ENCODE data around the gene RAB41.
"Not testable (repeated sequence)": the region's sequence is repeated elsewhere in the genome, so short reads cannot be mapped to it uniquely, and the experiment has no call there.

RAB41 gene

DNA sequence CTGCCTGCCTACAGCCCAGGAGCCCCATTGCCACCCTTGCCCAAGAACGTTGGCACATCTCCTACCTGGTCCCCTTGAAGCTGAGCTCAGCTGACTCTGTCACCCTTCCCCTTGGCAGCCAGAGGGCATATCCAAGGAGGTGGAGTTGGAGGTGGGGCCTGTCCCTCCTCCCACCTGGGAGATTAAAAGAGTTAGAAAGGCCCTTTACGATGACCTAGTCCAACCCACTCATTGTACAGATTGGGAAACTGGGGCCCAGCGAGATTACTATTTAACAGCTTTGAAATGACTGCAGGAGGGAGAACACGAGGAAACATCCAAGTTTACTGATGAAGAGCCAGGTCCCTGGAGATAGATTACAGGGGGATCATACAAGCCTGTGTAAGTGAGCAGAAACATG lies 21.9 kb upstream of the RAB41 start, which contains the start of gene P2RY4:
TSS of gene P2RY4 (minus strand) at position 101 of the 400 bp plus-strand sequence. CDS start 580 bp downstream, outside the sequence.
- no peaks in the 10 kb centered on the region for H3K27me3 ChIP-seq (ENCODE audit: insufficient read depth, low read length)
- H2AFZ ChIP-seq (ENCODE audit: low read depth, low read length): no peak within 1 kb of the TSS
- no peaks in the 10 kb centered on the region for H3K9me3 ChIP-seq (ENCODE audit: low read length)
- no peaks in the 10 kb centered on the region for H3K36me3 ChIP-seq (ENCODE audit: insufficient read depth, low read length)
- H3K4me1 ChIP-seq (ENCODE audit: insufficient read depth, low read length): no peaks in the 10 kb centered on the region
- no peak within 1 kb of the TSS for H3K4me3 ChIP-seq (ENCODE audit: low read length)

DNA sequence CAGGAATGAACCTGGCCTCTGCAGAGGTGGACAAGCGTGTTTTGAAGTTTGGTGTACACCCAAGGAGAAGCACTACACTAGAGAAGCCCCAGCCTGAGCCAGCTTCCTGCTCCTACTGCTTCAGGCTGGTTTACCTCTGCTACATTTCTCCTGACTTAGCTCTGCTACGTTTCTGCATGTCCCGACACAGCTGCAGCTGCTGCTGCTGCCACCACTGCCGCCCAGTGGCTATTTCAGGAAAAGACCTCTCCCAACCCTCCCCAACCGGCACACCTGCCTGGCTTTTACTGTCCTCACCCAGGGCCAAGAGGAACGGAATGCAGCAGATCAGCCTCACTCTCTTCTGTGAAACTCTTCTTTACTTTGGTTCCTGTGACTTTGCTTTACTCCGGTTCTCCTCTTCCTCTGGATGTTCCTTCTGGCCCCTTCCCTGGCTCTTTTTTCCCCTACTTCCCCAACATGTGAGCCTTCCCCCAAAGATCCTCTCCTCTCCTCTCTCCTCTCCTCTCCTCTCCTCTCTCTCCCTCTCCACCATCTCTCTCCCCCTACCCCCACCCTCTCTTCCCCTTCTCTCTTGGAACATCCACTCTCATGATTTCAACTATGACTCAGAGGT lies 18.9 kb upstream of the RAB41 start:
- H3K4me1 ChIP-seq (ENCODE audit: insufficient read depth, low read length): no peaks in the 10 kb centered on the region
- no peaks in the 10 kb centered on the region for H3K27me3 ChIP-seq (ENCODE audit: insufficient read depth, low read length)
- no peak overlapping the region for H3K4me3 ChIP-seq (ENCODE audit: low read length)
- H2AFZ ChIP-seq (ENCODE audit: low read depth, low read length): no peak overlapping the region
- H3K36me3 ChIP-seq (ENCODE audit: insufficient read depth, low read length): no peaks in the 10 kb centered on the region
- no peaks in the 10 kb centered on the region for H3K9me3 ChIP-seq (ENCODE audit: low read length)

DNA sequence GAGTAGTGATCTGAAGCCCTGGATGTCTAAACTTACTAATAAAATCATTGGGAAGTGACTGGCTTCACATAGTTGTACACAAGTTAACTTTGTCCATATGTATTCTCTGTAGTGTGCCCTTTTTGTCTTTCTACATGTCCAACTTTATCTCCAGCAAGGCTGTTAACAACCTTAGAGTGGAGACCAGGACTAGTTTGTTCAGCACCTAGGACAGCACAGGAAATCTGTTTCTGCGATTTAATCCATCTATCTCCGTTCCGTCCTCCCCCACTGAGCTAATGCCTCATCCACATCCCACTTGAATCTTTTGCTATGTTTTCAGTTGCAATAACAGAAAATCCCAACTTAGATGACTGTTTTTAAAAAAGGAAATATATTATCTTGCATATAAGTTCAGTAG lies 17.2 kb upstream of the RAB41 start:
- Histone ChIP-seq H3K27me3 (ENCODE audit: insufficient read depth, low read length) (no peaks in the 10 kb centered on the region), H3K9me3 (ENCODE audit: low read length) (no peaks in the 10 kb centered on the region), H3K4me3 (ENCODE audit: low read length) (no peak overlapping the region), H3K4me1 (ENCODE audit: insufficient read depth, low read length) (no peaks in the 10 kb centered on the region), H2AFZ (ENCODE audit: low read depth, low read length) (no peak overlapping the region), H3K36me3 (ENCODE audit: insufficient read depth, low read length) (no peaks in the 10 kb centered on the region)

DNA sequence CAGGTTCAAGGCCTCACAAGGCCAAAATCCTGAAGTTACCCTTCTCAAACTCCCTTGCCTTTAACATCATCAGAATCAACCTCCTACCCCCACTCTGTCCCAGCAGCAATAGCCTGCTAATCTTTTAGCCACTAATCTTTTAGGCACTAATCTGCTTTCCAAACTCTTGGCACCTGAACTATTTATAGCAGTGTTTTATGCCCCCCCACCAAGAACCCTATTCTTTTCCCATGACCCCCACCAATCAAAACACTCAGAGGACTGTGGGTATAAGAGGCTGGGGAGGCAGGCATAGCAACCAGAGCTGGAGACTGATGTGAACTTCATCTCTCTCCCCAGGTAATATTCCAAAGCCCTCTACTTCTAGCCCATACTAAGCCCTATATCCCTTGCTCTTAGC lies 13.9 kb upstream of the RAB41 start, which contains the start of gene ARR3:
TSS of gene ARR3 (plus strand) at position 301 of the 400 bp plus-strand sequence. CDS start 1,052 bp downstream, outside the sequence.
- Histone ChIP-seq H3K4me3 (ENCODE audit: low read length) (no peak within 1 kb of the TSS), H3K4me1 (ENCODE audit: insufficient read depth, low read length) (no peaks in the 10 kb centered on the region), H3K9me3 (ENCODE audit: low read length) (no peaks in the 10 kb centered on the region), H2AFZ (ENCODE audit: low read depth, low read length) (no peak within 1 kb of the TSS), H3K36me3 (ENCODE audit: insufficient read depth, low read length) (no peaks in the 10 kb centered on the region), H3K27me3 (ENCODE audit: insufficient read depth, low read length) (no peaks in the 10 kb centered on the region)

DNA sequence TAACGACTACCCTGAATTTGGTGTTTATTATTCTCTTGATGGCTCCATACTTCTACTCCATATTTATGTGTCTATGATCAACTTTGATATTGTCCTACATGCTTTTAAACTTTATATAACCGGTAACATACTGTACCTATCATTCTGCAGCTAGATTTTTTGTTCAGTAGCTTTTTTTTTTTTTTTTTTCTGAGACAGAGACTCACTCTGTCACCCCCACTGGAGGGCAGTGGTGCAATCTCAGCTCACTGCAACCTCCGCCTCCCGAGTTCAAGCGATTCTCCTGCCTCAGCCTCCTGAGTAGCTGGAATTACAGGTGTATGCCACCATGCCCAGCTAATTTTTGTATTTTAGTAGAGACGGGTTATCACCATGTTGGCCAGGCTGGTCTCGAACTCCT lies 7.9 kb upstream of the RAB41 start:
- H3K9me3 ChIP-seq (ENCODE audit: low read length); H3K36me3 ChIP-seq (ENCODE audit: insufficient read depth, low read length); H2AFZ ChIP-seq (ENCODE audit: low read depth, low read length); H3K4me3 ChIP-seq (ENCODE audit: low read length); H3K27me3 ChIP-seq (ENCODE audit: insufficient read depth, low read length); H3K4me1 ChIP-seq (ENCODE audit: insufficient read depth, low read length): not testable (repeated sequence)

DNA sequence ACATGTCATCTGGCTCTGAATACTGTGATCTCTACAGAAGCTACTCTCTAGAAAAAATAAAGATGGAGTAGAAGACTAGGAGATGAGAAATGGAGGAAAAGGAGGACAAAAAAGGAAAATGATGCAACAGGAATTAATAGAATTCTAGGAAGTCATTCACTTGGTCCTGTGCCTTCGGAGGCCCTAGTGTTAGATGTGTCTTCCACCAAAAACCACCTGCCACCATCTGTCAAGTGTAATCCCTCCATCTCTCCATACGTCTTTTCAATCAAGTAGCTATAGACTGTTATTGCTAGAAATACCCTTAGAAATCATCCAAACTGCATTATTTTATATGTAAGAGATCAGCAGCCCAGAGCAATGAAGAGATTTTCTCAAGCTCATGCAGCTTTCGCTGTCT lies 2.9 kb upstream of the RAB41 start:
- no peak overlapping the region for H2AFZ ChIP-seq (ENCODE audit: low read depth, low read length)
- H3K9me3 ChIP-seq (ENCODE audit: low read length): no peaks in the 10 kb centered on the region
- H3K4me3 ChIP-seq (ENCODE audit: low read length): no peak overlapping the region
- H3K36me3 ChIP-seq (ENCODE audit: insufficient read depth, low read length): no peaks in the 10 kb centered on the region
- no peaks in the 10 kb centered on the region for H3K27me3 ChIP-seq (ENCODE audit: insufficient read depth, low read length)
- no peaks in the 10 kb centered on the region for H3K4me1 ChIP-seq (ENCODE audit: insufficient read depth, low read length)

DNA sequence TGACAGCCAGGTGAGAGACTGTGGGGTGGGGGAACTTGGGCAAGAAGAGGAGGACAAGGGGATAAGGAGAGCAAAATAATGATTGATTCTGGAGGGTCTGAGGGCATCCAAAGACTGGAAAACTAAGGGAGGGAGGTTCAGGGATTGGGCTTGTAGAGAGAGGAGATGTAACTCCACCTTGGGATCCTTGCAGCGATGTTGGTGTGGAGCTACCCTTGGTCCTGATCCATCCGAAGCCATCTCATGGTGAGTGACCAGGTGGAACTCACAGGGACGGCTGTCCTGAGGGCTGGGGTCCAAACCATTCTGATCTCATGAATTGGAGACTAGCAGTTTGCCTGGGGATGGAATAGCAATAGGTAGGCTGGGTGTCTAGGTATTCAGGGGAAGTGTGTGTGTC lies 1.4 kb upstream of the RAB41 start:
- H3K27me3 ChIP-seq (ENCODE audit: insufficient read depth, low read length): no peaks in the 10 kb centered on the region
- no peaks in the 10 kb centered on the region for H3K4me1 ChIP-seq (ENCODE audit: insufficient read depth, low read length)
- no peak overlapping the region for H3K4me3 ChIP-seq (ENCODE audit: low read length)
- H2AFZ ChIP-seq (ENCODE audit: low read depth, low read length): no peak overlapping the region
- no peaks in the 10 kb centered on the region for H3K9me3 ChIP-seq (ENCODE audit: low read length)
- H3K36me3 ChIP-seq (ENCODE audit: insufficient read depth, low read length): no peaks in the 10 kb centered on the region

DNA sequence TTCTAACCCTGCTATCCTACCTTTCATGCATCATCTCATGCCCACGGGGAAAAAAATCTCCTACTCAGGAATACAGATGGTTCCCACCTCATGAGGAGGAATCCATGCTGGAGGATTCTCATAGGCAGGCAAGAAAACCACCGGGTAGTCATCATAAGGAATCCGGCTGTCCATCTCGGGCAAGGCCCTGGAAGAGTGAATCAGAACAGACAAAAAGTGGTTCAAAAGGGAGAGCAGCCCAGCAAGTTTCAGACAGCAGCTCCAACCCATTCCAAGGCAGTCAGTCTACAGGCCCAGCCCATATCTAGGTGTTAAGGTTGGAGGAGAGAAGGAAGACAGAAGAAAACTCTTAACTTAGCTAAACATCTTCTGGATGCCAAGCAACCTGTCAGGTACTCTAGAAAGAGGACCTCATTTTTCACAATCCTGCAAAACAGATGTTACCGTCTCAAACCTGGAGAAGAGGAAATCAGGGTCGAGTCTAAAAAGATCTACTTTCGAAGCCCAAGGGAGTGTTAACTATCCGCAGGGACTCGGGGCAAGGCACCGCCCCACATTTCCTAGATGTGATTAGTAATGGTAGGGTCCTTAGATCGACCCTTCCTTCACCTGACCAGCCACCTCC lies 7.3 kb downstream of the RAB41 start:
- H3K9me3 ChIP-seq (ENCODE audit: low read length): no peaks in the 10 kb centered on the region
- peak overlapping the region; percentile 70 for H3K4me3 ChIP-seq (ENCODE audit: low read length)
- no peak overlapping the region for H2AFZ ChIP-seq (ENCODE audit: low read depth, low read length)
- H3K4me1 ChIP-seq (ENCODE audit: insufficient read depth, low read length): peaks cover 2% of the 10 kb centered on the region
- no peaks in the 10 kb centered on the region for H3K27me3 ChIP-seq (ENCODE audit: insufficient read depth, low read length)
- H3K36me3 ChIP-seq (ENCODE audit: insufficient read depth, low read length): peaks cover 10% of the 10 kb centered on the region

DNA sequence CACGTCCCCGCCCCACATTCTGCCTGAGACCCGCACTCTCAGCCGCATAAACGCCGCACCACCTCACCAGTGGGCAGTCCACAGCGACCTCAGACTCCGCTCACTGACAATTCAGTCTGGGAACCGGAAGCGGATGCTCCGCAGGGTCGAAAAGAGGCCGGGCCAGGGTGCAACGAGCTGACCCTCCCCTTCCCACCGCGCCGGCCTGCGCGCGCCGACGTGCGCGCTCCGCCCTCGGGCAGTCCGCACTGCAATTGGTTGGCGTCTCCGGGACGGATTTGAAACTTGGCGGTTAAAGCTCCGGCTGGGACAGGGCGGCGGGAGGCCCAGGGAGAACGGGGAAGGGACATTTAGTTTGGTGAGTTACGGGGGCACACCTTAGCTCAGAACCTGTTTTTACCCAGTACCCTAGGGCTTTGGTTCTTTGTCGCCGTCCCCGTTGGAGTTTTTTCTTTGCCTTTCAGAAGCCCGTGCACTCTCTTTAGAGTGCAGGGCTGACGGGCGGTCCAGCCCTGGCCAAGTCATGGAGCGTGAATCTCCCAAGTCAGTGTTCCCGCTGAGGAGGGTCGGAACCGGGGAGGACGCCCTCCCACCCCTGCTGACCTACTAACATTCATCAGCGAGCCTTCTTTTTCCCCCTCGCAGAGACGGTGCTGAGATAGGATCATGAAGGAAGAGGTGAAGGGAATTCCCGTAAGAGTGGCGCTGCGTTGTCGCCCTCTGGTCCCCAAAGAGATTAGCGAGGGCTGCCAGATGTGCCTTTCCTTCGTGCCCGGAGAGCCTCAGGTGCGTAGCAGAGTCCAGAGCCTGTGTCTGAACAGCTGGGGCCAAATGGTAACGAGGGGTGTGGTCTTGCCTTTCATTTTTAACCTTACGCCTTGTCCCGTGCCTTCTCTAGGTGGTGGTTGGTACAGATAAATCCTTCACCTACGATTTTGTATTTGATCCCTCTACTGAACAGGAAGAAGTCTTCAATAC lies 8.1 kb downstream of the RAB41 start, which contains the start of the genes KIF4A and PDZD11:
TSS of gene KIF4A (plus strand) at position 312 of the 978 bp plus-strand sequence. CDS start at position 667, 355 bp downstream.
TSS of gene PDZD11 (minus strand) at position 135 of the 978 bp plus-strand sequence. CDS start 586 bp downstream, outside the sequence.
- no peaks in the 10 kb centered on the region for H3K9me3 ChIP-seq (ENCODE audit: low read length)
- peak within 1 kb of the TSS; percentile 70 for H3K4me3 ChIP-seq (ENCODE audit: low read length)
- H2AFZ ChIP-seq (ENCODE audit: low read depth, low read length): peak within 1 kb of the TSS; percentile 41
- H3K4me1 ChIP-seq (ENCODE audit: insufficient read depth, low read length): peaks cover 2% of the 10 kb centered on the region
- peaks cover 13% of the 10 kb centered on the region for H3K36me3 ChIP-seq (ENCODE audit: insufficient read depth, low read length)
- H3K27me3 ChIP-seq (ENCODE audit: insufficient read depth, low read length): no peaks in the 10 kb centered on the region

DNA sequence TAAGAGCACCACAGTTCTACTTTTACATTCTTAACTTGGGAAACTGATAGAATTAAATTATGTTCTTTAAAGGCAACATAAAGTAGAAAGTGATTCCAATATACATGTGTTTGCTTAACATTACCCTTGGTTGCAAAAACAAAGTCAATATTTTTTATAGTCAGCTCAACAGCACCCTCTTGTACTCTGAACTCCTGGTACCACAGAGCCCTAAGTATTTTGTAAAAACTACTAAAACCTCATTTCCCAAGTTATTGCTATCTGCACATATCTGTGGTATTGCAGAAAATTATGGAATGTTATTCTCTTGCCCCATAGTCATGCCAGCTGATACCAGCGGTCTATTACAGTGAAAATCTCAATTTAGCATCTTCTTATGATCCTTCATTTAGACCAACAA lies 10.8 kb downstream of the RAB41 start:
- H3K27me3 ChIP-seq (ENCODE audit: insufficient read depth, low read length): no peaks in the 10 kb centered on the region
- H3K4me3 ChIP-seq (ENCODE audit: low read length): no peak overlapping the region
- H3K4me1 ChIP-seq (ENCODE audit: insufficient read depth, low read length): peaks cover 2% of the 10 kb centered on the region
- H2AFZ ChIP-seq (ENCODE audit: low read depth, low read length): no peak overlapping the region
- no peaks in the 10 kb centered on the region for H3K9me3 ChIP-seq (ENCODE audit: low read length)
- peaks cover 9% of the 10 kb centered on the region for H3K36me3 ChIP-seq (ENCODE audit: insufficient read depth, low read length)

DNA sequence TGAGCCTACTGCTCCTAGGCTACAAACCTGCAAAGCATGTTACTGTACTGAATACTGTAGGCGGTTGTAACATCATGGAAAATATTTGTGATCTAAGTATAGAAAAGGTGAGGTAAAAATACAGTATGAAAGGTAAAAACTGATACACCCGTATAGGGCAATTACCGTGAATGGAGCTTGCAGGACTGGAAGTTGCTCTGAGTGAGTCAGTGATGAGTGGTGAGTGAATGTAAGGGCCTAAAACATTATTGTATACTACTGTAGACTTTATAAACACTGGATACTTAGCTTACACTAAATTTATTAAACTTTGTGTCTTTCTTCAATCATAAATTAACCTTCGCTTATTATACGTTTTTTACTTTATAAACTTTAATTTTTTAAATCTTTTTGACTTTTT lies 11.6 kb downstream of the RAB41 start:
- Histone ChIP-seq H3K36me3 (ENCODE audit: insufficient read depth, low read length) (peaks cover 9% of the 10 kb centered on the region), H3K27me3 (ENCODE audit: insufficient read depth, low read length) (no peaks in the 10 kb centered on the region), H2AFZ (ENCODE audit: low read depth, low read length) (no peak overlapping the region), H3K9me3 (ENCODE audit: low read length) (no peaks in the 10 kb centered on the region), H3K4me1 (ENCODE audit: insufficient read depth, low read length) (peaks cover 2% of the 10 kb centered on the region), H3K4me3 (ENCODE audit: low read length) (no peak overlapping the region)

DNA sequence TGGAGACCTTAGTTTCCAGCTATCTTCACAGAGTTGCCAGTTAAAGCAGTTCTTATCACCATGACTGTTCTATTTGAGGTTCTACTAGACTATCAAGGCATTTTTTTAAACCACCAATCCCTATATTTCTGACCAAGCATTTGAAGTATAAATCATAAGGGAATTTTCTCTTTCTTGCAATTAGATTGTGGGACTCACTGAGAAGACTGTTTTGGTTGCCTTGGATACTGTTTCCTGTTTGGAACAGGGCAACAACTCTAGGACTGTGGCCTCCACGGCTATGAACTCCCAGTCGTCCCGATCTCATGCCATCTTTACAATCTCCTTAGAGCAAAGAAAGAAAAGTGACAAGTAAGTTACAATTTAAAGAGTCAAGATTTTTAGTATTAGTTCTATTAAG lies 19.7 kb downstream of the RAB41 start:
- no peaks in the 10 kb centered on the region for H3K27me3 ChIP-seq (ENCODE audit: insufficient read depth, low read length)
- no peaks in the 10 kb centered on the region for H3K4me1 ChIP-seq (ENCODE audit: insufficient read depth, low read length)
- no peaks in the 10 kb centered on the region for H3K9me3 ChIP-seq (ENCODE audit: low read length)
- H3K4me3 ChIP-seq (ENCODE audit: low read length): no peak overlapping the region
- no peak overlapping the region for H2AFZ ChIP-seq (ENCODE audit: low read depth, low read length)
- peaks cover 25% of the 10 kb centered on the region for H3K36me3 ChIP-seq (ENCODE audit: insufficient read depth, low read length)

DNA sequence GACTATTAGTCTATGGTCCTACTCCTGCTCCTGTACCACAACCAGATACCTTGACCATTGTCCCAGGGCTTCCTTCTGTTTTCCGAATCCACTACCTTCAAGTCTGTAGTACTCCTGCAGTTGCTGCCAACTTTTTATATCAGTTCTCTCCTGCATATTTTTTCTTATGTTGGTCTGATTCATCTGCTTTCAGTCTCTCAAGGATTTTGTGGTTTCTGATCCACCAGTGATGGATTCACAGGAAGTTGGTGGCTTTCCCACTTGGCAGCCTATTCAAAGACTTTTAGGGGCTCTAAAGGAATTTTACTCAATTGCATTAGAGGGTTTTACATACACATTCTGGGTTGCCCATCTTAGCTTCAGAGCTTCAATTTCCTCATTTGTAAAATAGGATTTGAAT lies 31.5 kb downstream of the RAB41 start:
- Histone ChIP-seq H3K9me3 (ENCODE audit: low read length) (no peaks in the 10 kb centered on the region), H3K4me1 (ENCODE audit: insufficient read depth, low read length) (no peaks in the 10 kb centered on the region), H3K36me3 (ENCODE audit: insufficient read depth, low read length) (peaks cover 4% of the 10 kb centered on the region), H2AFZ (ENCODE audit: low read depth, low read length) (no peak overlapping the region), H3K27me3 (ENCODE audit: insufficient read depth, low read length) (no peaks in the 10 kb centered on the region), H3K4me3 (ENCODE audit: low read length) (no peak overlapping the region)
